GM19099 (cell line): Measurements from ENCODE around the gene NEB.

ENCODE experiments used
- POLR2A ChIP-seq: IDR thresholded peaks from 3 replicates; pipeline ENCODE4 v1.6.1; 2011; ENCODE audit warnings: low read depth; ENCODE audit not compliant: insufficient read length; ENCODE audit errors: extremely low read depth

NEB gene

GRCh38 chr2:151619337-151619989, 114.8 kb downstream of the NEB start:
- TF ChIP-seq POLR2A, result no peak

DNA sequence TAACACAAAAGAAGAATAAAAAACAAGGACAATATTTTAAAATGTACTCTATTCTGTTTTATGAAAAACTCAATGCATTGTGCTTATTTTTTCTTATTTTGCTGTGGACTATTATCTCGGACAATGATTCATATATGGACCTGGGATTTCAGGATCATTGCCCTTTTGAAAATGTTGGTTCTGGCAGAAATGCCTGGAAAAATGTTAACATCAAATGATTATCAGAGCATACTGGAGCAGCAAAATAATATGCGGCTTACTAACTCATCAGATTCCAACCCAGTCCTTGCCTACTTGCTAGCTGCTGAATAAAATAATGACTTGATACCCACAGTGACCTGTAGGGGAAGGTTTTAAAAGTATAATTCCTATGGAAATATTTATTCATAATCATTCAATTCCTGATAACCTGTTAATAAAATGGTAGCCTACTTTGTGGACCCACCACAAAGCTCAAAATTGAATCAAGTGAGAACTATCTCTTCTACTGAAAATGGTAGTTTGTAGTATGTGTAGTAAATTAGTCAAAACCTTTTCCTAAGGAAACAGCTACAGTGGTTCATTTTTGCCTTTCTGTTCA, 117.4 kb downstream of the NEB start:
- no peak for TF ChIP-seq POLR2A

GRCh38 chr2:151614606-151615306, 119.5 kb downstream of the NEB start:
- TF ChIP-seq POLR2A, result no peak

GRCh38 chr2:151614159-151614558, 120.1 kb downstream of the NEB start:
- TF ChIP-seq POLR2A, result no peak

- no peak for TF ChIP-seq POLR2A
Measured at GRCh38 chr2:151611351-151611750, 122.9 kb downstream of the NEB start.

GRCh38 chr2:151610310-151610709, 124.0 kb downstream of the NEB start:
- TF ChIP-seq POLR2A, result no peak

- TF ChIP-seq POLR2A, result no peak
Measured at GRCh38 chr2:151609705-151610104, 124.6 kb downstream of the NEB start.

DNA sequence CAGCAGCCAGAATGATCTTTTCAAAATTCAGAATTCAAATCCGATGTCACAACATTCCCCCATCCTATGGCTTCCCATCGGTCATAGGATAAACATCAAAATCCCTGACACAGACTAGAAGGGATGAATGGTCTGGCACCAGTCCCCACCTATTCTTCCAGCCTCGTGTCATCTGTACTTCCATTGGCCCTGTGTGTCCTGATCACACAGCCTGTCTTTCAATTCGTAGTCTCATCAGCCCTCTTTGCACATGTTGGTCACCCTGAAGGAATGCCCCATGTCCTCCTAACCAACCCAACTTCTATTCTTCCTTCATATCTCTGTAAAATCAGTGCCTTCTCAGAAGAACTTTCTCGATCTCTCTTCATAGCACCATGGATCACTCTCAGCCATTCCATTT, 157.2 kb downstream of the NEB start:
- TF ChIP-seq POLR2A, result no peak

GRCh38 chr2:151576080-151576479, 158.2 kb downstream of the NEB start:
- TF ChIP-seq POLR2A, result no peak

GRCh38 chr2:151575338-151575737, 158.9 kb downstream of the NEB start:
- no peak for TF ChIP-seq POLR2A

DNA sequence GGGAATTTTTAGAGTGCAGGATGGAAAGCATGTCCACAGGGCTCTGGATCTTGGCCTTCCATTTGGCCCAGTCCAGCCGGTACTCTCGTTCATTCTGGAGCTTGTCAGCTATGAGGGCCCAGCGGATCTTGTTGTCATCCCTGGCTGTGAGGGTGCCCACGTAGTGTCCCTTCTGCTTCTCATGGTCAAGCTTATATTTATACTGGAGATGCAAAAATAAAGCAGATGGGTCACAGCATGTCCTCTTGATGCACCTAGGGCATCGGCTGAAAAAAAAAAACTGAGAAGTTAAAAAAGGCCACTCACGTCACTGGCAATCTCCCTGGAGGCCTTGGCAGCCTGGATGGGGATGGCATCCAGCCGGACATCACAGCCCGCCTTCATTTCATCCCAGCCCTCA, 164.1 kb downstream of the NEB start:
- no peak for TF ChIP-seq POLR2A

GRCh38 chr2:151569167-151569566, 165.1 kb downstream of the NEB start:
- TF ChIP-seq POLR2A, result no peak

DNA sequence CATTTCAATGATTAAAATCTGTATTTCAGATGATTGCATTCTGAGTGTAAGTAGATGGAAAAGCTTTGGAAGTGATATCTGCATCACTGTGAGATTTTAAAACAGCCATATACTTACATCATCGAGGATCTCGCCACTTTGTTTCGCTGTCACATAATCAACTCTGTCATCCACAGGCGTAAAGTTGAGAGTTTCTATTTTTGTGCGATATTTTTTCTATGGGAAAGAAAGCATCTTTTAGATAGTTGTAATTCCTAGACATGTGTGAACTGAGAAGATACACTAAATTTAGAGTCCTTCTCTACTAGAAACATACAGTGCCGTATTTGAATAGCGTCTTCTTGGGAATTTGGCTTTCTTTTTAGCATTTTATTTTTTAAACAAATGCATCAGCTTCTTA, 165.8 kb downstream of the NEB start:
- TF ChIP-seq POLR2A, result no peak

DNA sequence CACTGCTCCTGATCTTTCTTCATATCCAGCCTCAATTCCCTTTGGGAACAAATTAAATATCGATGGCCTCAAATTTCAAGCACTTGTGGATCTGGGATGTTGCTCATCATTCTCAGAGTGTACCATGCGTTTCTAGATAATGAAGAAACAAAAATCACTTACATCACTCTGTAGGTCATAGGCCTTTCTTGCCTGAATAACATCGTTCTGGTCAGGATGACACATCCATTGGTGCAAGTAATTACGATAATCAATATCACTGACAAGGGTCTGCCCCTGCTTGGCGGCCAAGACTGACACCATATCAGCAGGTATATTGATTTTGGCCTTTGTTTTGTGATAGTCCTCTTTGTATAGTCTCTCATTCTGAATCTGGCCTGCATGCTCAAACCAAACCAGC, 167.3 kb downstream of the NEB start:
- TF ChIP-seq POLR2A, result no peak

- TF ChIP-seq POLR2A, result no peak
Measured at GRCh38 chr2:151562398-151562797, 171.9 kb downstream of the NEB start.

- TF ChIP-seq POLR2A, result no peak
Measured at GRCh38 chr2:151560289-151560688, 174.0 kb downstream of the NEB start.
